IMR-90 (cell line): ENCODE data around the gene NCCRP1. TPM values are rescaled to one million over a fixed set of nuclear protein-coding genes. Genes with fewer than 3 reads are reported as not detected.

Source experiments
- ATAC-seq: fragments of 200-7000 bp; cut with Tn5 transposase; 2 replicates; pipeline ENCODE4 v1.9.1; 2020; ENCODE audit warnings: low read depth, mild to moderate bottlenecking, moderate library complexity
- BruUV-seq: library from RNA; stranded (reverse); fragments of 400-500 nt; replicated peaks from 2 replicates; lab custom pipeline; 2021; lab: Mats Ljungman, UMichigan
- CTCF ChIA-PET: fragments of 300-600 bp; formaldehyde crosslinking; extraction: SDS; loops from one replicate; lab custom pipeline; 2021; ENCODE audit warnings: antibody characterized with exemption; lab: Yijun Ruan, JAX
- POLR2A ChIA-PET: fragments of 300-600 bp; sonication (Branson Sonifier 250); formaldehyde crosslinking; loops from one replicate; lab custom pipeline; 2022; ENCODE audit warnings: antibody characterized with exemption; ENCODE audit not compliant: unreplicated experiment; lab: Charles Lee
- DNase-seq: peaks from one replicate; pipeline ENCODE4 v3.0.0; 2013
- H2AFZ ChIP-seq: replicated peaks from 2 replicates; pipeline ENCODE3; 2013; ENCODE audit warnings: low read length, mild to moderate bottlenecking; ENCODE audit not compliant: poor library complexity
- H2AK5ac ChIP-seq: 2 replicates; pipeline ENCODE4 v1.6.1; 2013; ENCODE audit warnings: low read depth, low read length, inconsistent platforms
- H2AK9ac ChIP-seq: replicated peaks from 2 replicates; pipeline ENCODE3; 2013; ENCODE audit warnings: mild to moderate bottlenecking, low read depth, low read length, moderate library complexity; ENCODE audit not compliant: poor library complexity
- H2BK120ac ChIP-seq: 2 replicates; pipeline ENCODE4 v1.6.1; 2013; ENCODE audit warnings: low read depth, low read length, inconsistent platforms
- H2BK15ac ChIP-seq: 3 replicates; pipeline ENCODE4 v1.6.1; 2013; ENCODE audit warnings: low read depth, low read length, inconsistent platforms
- H2BK20ac ChIP-seq: 2 replicates; pipeline ENCODE4 v1.6.1; 2013; ENCODE audit warnings: low read depth, mild to moderate bottlenecking, inconsistent platforms, low read length, moderate library complexity
- H2BK5ac ChIP-seq: 2 replicates; pipeline ENCODE4 v1.6.1; 2013; ENCODE audit warnings: mild to moderate bottlenecking, low read depth, low read length, inconsistent platforms; ENCODE audit not compliant: poor library complexity, severe bottlenecking
- H3K14ac ChIP-seq: replicated peaks from 2 replicates; pipeline ENCODE4 v1.6.1; 2013; ENCODE audit warnings: low read depth, low read length, inconsistent platforms
- H3K18ac ChIP-seq: 2 replicates; pipeline ENCODE4 v1.6.1; 2013; ENCODE audit warnings: low read depth, low read length, control low read depth
- H3K23ac ChIP-seq: 2 replicates; pipeline ENCODE4 v1.6.1; 2013; ENCODE audit warnings: low read depth, low read length, inconsistent platforms
- H3K27ac ChIP-seq: 2 replicates; pipeline ENCODE4 v1.5.1; 2013; ENCODE audit warnings: mild to moderate bottlenecking, control low read depth, low read length; ENCODE audit not compliant: insufficient read depth
- H3K27me3 ChIP-seq: 2 replicates; pipeline ENCODE4 v1.6.1; 2013; ENCODE audit warnings: low read length; ENCODE audit not compliant: control insufficient read depth, insufficient read depth
- H3K36me3 ChIP-seq: 2 replicates; pipeline ENCODE4 v1.6.1; 2013; ENCODE audit warnings: low read length, mixed read lengths; ENCODE audit not compliant: control insufficient read depth, insufficient read depth
- H3K4ac ChIP-seq: 2 replicates; pipeline ENCODE4 v1.6.1; 2013; ENCODE audit warnings: low read depth, low read length, inconsistent platforms
- H3K4me1 ChIP-seq: 2 replicates; pipeline ENCODE4 v1.6.1; 2013; ENCODE audit warnings: low read length, mixed read lengths; ENCODE audit not compliant: control insufficient read depth, insufficient read depth
- H3K4me2 ChIP-seq: 2 replicates; pipeline ENCODE4 v1.6.1; 2013; ENCODE audit warnings: low read depth, mild to moderate bottlenecking, control low read depth, low read length, moderate library complexity
- H3K4me3 ChIP-seq: 2 replicates; pipeline ENCODE4 v1.5.1; 2013; ENCODE audit warnings: low read depth, mild to moderate bottlenecking, control low read depth, low read length, moderate library complexity; ENCODE audit not compliant: insufficient read depth
- H3K56ac ChIP-seq: 2 replicates; pipeline ENCODE4 v1.6.1; 2013; ENCODE audit warnings: low read length, inconsistent platforms; ENCODE audit not compliant: insufficient read depth; ENCODE audit errors: extremely low read depth
- H3K79me1 ChIP-seq, 2 experiments: 2 replicates each; pipeline ENCODE4 v1.6.1; 2013; ENCODE audit warnings: low read length in 2 of 2, inconsistent platforms in 1 of 2, low read depth in 1 of 2
- H3K9ac ChIP-seq: 2 replicates; pipeline ENCODE4 v1.6.1; 2013; ENCODE audit warnings: low read depth, low read length, control low read depth
- H3K9me1 ChIP-seq: 2 replicates; pipeline ENCODE4 v1.6.1; 2013; ENCODE audit warnings: low read length, inconsistent platforms; ENCODE audit not compliant: insufficient read depth
- H3K9me3 ChIP-seq: 2 replicates; pipeline ENCODE4 v1.6.1; 2013; ENCODE audit warnings: low read length; ENCODE audit not compliant: control insufficient read depth, insufficient read depth
- H4K20me1 ChIP-seq: 2 replicates; pipeline ENCODE4 v1.6.1; 2013; ENCODE audit warnings: low read length, inconsistent platforms; ENCODE audit not compliant: insufficient read depth
- H4K5ac ChIP-seq: 2 replicates; pipeline ENCODE4 v1.6.1; 2013; ENCODE audit warnings: mild to moderate bottlenecking, low read depth, low read length, control low read depth
- H4K8ac ChIP-seq, 2 experiments: 2 replicates each; pipeline ENCODE4 v1.6.1; 2013; ENCODE audit warnings: low read depth in 2 of 2, low read length in 2 of 2, control low read depth in 1 of 2, inconsistent platforms in 1 of 2
- H4K91ac ChIP-seq: 2 replicates; pipeline ENCODE4 v1.6.1; 2013; ENCODE audit warnings: low read depth, low read length, inconsistent platforms; ENCODE audit not compliant: insufficient read depth
- CEBPB ChIP-seq: IDR thresholded peaks from 2 replicates; pipeline ENCODE4 v1.6.1; 2012; ENCODE audit warnings: low read depth, low read length, improper control_type of control experiment
- CTCF ChIP-seq: conservative IDR thresholded peaks from 2 replicates; pipeline ENCODE4 v1.5.1; 2012; ENCODE audit warnings: mild to moderate bottlenecking, low read depth, low read length, improper control_type of control experiment
- WGBS, 2 experiments: methylation state at CpG; one replicate each; pipeline versions ENCODE4 v1.1.5 to v1.1.7; 2013; ENCODE audit warnings: missing lambda C conversion rate in 2 of 2; ENCODE audit not compliant: insufficient read length in 1 of 2; ENCODE audit errors: extremely low coverage in 2 of 2; 5-methylcytosine and 5-hydroxymethylcytosine counted together
- dilution Hi-C: fragments of 300-500 bp; cut with HindIII; formaldehyde crosslinking; loops from one replicate; pipeline ENCODE4 v1.14.3; 2018; ENCODE audit warnings: low sequenced_read_pairs; ENCODE audit not compliant: unreplicated experiment
- in situ Hi-C: fragments of 300-500 bp; cut with MboI; formaldehyde crosslinking; loops from 3 replicates; pipeline ENCODE4 v1.14.3; 2019; ENCODE audit warnings: low sequenced_read_pairs, inconsistent platforms, mixed read lengths
- intact Hi-C: fragments of 100-400 bp; cut with micrococcal nuclease; formaldehyde crosslinking; loops from 2 replicates; pipeline ENCODE4 v1.10.0; 2022
- polyA plus RNA-seq, 3 experiments: library from polyadenylated mRNA; depleted of rRNA; stranded (reverse); fragments of >200 nt; gene quantifications; 2 replicates each; pipeline ENCODE4 v1.2.3, GENCODE V29; 2012; ENCODE audit warnings: low replicate concordance in 1 of 3
- total RNA-seq: library from RNA; depleted of rRNA; stranded (reverse); fragments of >200 nt; gene quantifications from 2 replicates; pipeline ENCODE4 v1.2.3, GENCODE V29; 2012

The NCCRP1 gene
- total and polyA plus RNA-seq, 2 of the 4 experiments (the other 2 are of a cell fraction), result not detected

- H2AK5ac ChIP-seq, result no peak overlapping the region
- 96% methylated on average over 12 of the region's 21 CpGs; no CpG with 5 or more reads in 1 of the 2 experiments for WGBS, 2 experiments
- ChIA-PET CTCF (interaction anchor here (0.6 kb wide), 1 partner anchor 11 kb away, joined by 4 read pairs; no protein-coding TSS in a partner anchor), POLR2A (no interaction called here)
- H3K23ac ChIP-seq, result 0 out of 2 replicates have a peak overlapping the region, but pooled peaks have one; percentile 19
- H3K27ac ChIP-seq, result peak overlapping the region; percentile 16; the same call in 1 of the 2 replicates
- H2BK5ac ChIP-seq, result peak overlapping the region; percentile 7
- BruUV-seq, result no TSS peak
- H3K9me3 ChIP-seq, result no peaks in the 10 kb centered on the region
- no peak overlapping the region for H3K56ac ChIP-seq
- H3K36me3 ChIP-seq, result no peaks in the 10 kb centered on the region
- H3K79me1 ChIP-seq, result peaks cover 41 to 88% of the 10 kb centered on the region in 2 experiments
- H2BK120ac ChIP-seq, result no peak overlapping the region
- H3K9me1 ChIP-seq, result peaks cover 33% of the 10 kb centered on the region
- peak overlapping the region; percentile 3 for H2AFZ ChIP-seq
- H3K4me3 ChIP-seq, result no peak overlapping the region
- intact Hi-C loops (no loop called here), in situ Hi-C loops (no loop called here), dilution Hi-C loops (no loop called here)
- 0 out of 2 replicates have a peak overlapping the region, but pooled peaks have one; percentile 4 for H3K14ac ChIP-seq
- DNase-seq (peak; percentile 47), ATAC-seq (no peak)
- no peak overlapping the region for H2BK15ac ChIP-seq
- H3K4ac ChIP-seq, result peak overlapping the region; percentile 20; the same call in 1 of the 2 replicates
- H4K20me1 ChIP-seq, result peaks cover 59% of the 10 kb centered on the region
- no peak overlapping the region for H4K5ac ChIP-seq
- peaks cover 24% of the 10 kb centered on the region for H3K4me1 ChIP-seq
- H4K8ac ChIP-seq, result peak overlapping the region in 1 of 2 experiments; percentile 30; a peak in 1 of 4 replicates
- no peak overlapping the region for H3K9ac ChIP-seq
- no peaks in the 10 kb centered on the region for H3K27me3 ChIP-seq
- H2AK9ac ChIP-seq, result peak overlapping the region; percentile 89
- no peak overlapping the region; the same call in 1 of the 2 replicates for H4K91ac ChIP-seq
- no peak overlapping the region for H2BK20ac ChIP-seq
- H3K4me2 ChIP-seq, result no peak overlapping the region
- TF ChIP-seq CEBPB, result no peak
- TF ChIP-seq CTCF, result no peak
- H3K18ac ChIP-seq, result no peak overlapping the region
These were observed 35.7 kb upstream of the NCCRP1 start for GRCh38 chr19:39160889-39161672.
